ENCODE measurements around the gene DNAJC5.
"Not testable (repeated sequence)": the region's sequence is repeated elsewhere in the genome, so short reads cannot be mapped to it uniquely, and the experiment has no call there.

DNAJC5 gene

GRCh38 chr20:63968136-63968927, 73.4 kb downstream of the DNAJC5 start:
- DNase-seq (ENCODE audit: low spot score) = no peak

- DNase-seq (ENCODE audit: low spot score) = peak; percentile 77
These were observed 74.2 kb downstream of the DNAJC5 start for GRCh38 chr20:63968928-63969760.

- DNase-seq (ENCODE audit: low spot score) = peak; percentile 93
These were observed 75.2 kb downstream of the DNAJC5 start, which contains the start of gene ZNF512B for GRCh38 chr20:63969838-63970713. TSS of gene ZNF512B (minus strand) at chr20:63969930. CDS start at chr20:63967950, 1,980 bp downstream.

GRCh38 chr20:63970714-63971431, 75.9 kb downstream of the DNAJC5 start:
- no peak for DNase-seq (ENCODE audit: low spot score)

- not testable (repeated sequence) for DNase-seq (ENCODE audit: low spot score)
These were observed 77.0 kb downstream of the DNAJC5 start for GRCh38 chr20:63971960-63972311.

GRCh38 chr20:63972312-63973159, 77.6 kb downstream of the DNAJC5 start:
- DNase-seq (ENCODE audit: low spot score) = peak; percentile 3

- DNase-seq (ENCODE audit: low spot score) = no peak
These were observed 78.2 kb downstream of the DNAJC5 start for GRCh38 chr20:63973160-63973479.

GRCh38 chr20:63973636-63974401, 78.9 kb downstream of the DNAJC5 start:
- peak; percentile 92 for DNase-seq (ENCODE audit: low spot score)

GRCh38 chr20:63974402-63975200, 79.7 kb downstream of the DNAJC5 start:
- no peak for DNase-seq (ENCODE audit: low spot score)

GRCh38 chr20:63976511-63976910, 81.6 kb downstream of the DNAJC5 start:
- not testable (repeated sequence) for DNase-seq (ENCODE audit: low spot score)

GRCh38 chr20:63976980-63977738, 82.2 kb downstream of the DNAJC5 start:
- DNase-seq (ENCODE audit: low spot score) = peak; percentile 5

- DNase-seq (ENCODE audit: low spot score) = peak; percentile 5
These were observed 82.9 kb downstream of the DNAJC5 start for GRCh38 chr20:63977739-63978276.

- DNase-seq (ENCODE audit: low spot score) = peak; percentile 36
These were observed 83.6 kb downstream of the DNAJC5 start for GRCh38 chr20:63978319-63979228.

- no peak for DNase-seq (ENCODE audit: low spot score)
These were observed 84.3 kb downstream of the DNAJC5 start for GRCh38 chr20:63979229-63979556.

- DNase-seq (ENCODE audit: low spot score) = peak; percentile 83
These were observed 84.8 kb downstream of the DNAJC5 start, which contains the start of gene SAMD10 for GRCh38 chr20:63979557-63980316. TSS of gene SAMD10 (minus strand) at chr20:63979642. CDS start at chr20:63979467, 175 bp downstream.

GRCh38 chr20:63980317-63980805, 85.4 kb downstream of the DNAJC5 start:
- no peak for DNase-seq (ENCODE audit: low spot score)

All from D341Med (cell line).